ENCODE results near the gene CHIA. TPM values are rescaled to one million over a fixed set of nuclear protein-coding genes. Genes with fewer than 3 reads are reported as not detected.

Gene CHIA
- polyA plus RNA-seq, 1 of the 3 experiments (the other 2 are of a cell fraction): not detected

- TF ChIP-seq CTCF (IDR thresholded peaks at IDR 0.05): no peak
- no peak for TF ChIP-seq NRF1 (IDR thresholded peaks at IDR 0.05; ENCODE audit: low read depth, low read length)
- TF ChIP-seq FOSL2 (IDR thresholded peaks at IDR 0.05; ENCODE audit: borderline replicate concordance, low read depth): no peak
- no peak for TF ChIP-seq TCF12 (IDR thresholded peaks at IDR 0.05)
- no peak for TF ChIP-seq ZBTB33 (IDR thresholded peaks at IDR 0.05; ENCODE audit: borderline replicate concordance, low read depth)
- TF ChIP-seq TEAD4 (IDR thresholded peaks at IDR 0.05; ENCODE audit: borderline replicate concordance, insufficient read depth): no peak
Observed at GRCh38 chr1:111351700-111352099, 61.0 kb downstream of the CHIA start (continued).

GRCh38 chr1:111354584-111354983 is 63.9 kb downstream of the CHIA start:
- no peaks in the 10 kb centered on the region for H3K27me3 ChIP-seq (ENCODE audit: insufficient read depth)
- H4K20me1 ChIP-seq (ENCODE audit: insufficient read depth): no peaks in the 10 kb centered on the region
- no peaks in the 10 kb centered on the region for H3K9me2 ChIP-seq
- no peaks in the 10 kb centered on the region for H3K4me1 ChIP-seq (ENCODE audit: control insufficient read depth in 1 of 2, insufficient read depth in 2 of 2, low read depth in 1 of 2, low read length in 1 of 2)
- no peak overlapping the region; the same call in 1 of the 2 replicates for H2AFZ ChIP-seq (ENCODE audit: low read depth)
- POLR2A ChIA-PET: no interaction called here
- no peaks in the 10 kb centered on the region for H3K36me3 ChIP-seq (replicated peaks in 1 of 2; ENCODE audit: control insufficient read depth in 1 of 2, insufficient read depth in 2 of 2, low read length in 1 of 2)
- TF ChIP-seq NFIC (IDR thresholded peaks at IDR 0.05; ENCODE audit: borderline replicate concordance) (no peak), SMC3 (IDR thresholded peaks at IDR 0.05; ENCODE audit: low read depth, low read length) (no peak), CHD2 (IDR thresholded peaks at IDR 0.05; ENCODE audit: low read length, partially characterized antibody) (no peak), TEAD4 (IDR thresholded peaks at IDR 0.05; ENCODE audit: borderline replicate concordance, insufficient read depth) (no peak), MAX (IDR thresholded peaks at IDR 0.05; ENCODE audit: low read depth) (no peak), FOXJ3 (CRISPR knock-in tag; IDR thresholded peaks at IDR 0.05) (no peak), EZH2phosphoT487 (IDR thresholded peaks at IDR 0.05; ENCODE audit: borderline replicate concordance, low read depth) (no peak), MXI1 (IDR thresholded peaks at IDR 0.05; ENCODE audit: low read depth, low read length) (no peak), ELF1 (IDR thresholded peaks at IDR 0.05) (no peak), EP300 (IDR thresholded peaks at IDR 0.05; ENCODE audit: borderline replicate concordance in 1 of 2, low read depth in 1 of 2, low read length in 1 of 2) (no peak), JUND (IDR thresholded peaks at IDR 0.05) (no peak), RFX5 (IDR thresholded peaks at IDR 0.05; ENCODE audit: low read length) (no peak), CTCF (IDR thresholded peaks at IDR 0.05) (no peak)
- H3F3A ChIP-seq (replicated peaks; ENCODE audit: insufficient read depth): no peaks in the 10 kb centered on the region
- no peak overlapping the region for H3K27ac ChIP-seq (ENCODE audit: low read depth in 2 of 2, low read length in 1 of 2)
- CTCF ChIA-PET: no interaction called here
- no peaks in the 10 kb centered on the region for H3K79me2 ChIP-seq (ENCODE audit: insufficient read depth)
- no peak for DNase-seq
- H3K4me2 ChIP-seq: no peak overlapping the region
- H3K4me3 ChIP-seq (ENCODE audit: low read depth in 2 of 2, low read length in 1 of 2): no peak overlapping the region
- no peaks in the 10 kb centered on the region for H3K9me3 ChIP-seq
- no peak overlapping the region for H3K9ac ChIP-seq

Data from SK-N-SH (cell line).